Measurements from ENCODE around the gene PITX3.
"Not testable (repeated sequence)": the region's sequence is repeated elsewhere in the genome, so short reads cannot be mapped to it uniquely, and the experiment has no call there.

PITX3 gene

GRCh38 chr10:102254426-102254825 lies 13.1 kb upstream of the PITX3 start (continued):
- TF ChIP-seq HIC1 (tag by site-specific recombination; IDR thresholded peaks at IDR 0.05) = no peak
- TF ChIP-seq GFI1B (tag by site-specific recombination; IDR thresholded peaks at IDR 0.05) = no peak
- TF ChIP-seq ZNF580 (tag by site-specific recombination; IDR thresholded peaks at IDR 0.05) = no peak

- CTCF ChIA-PET = interaction anchor here (1.7 kb wide), 1 partner anchor 94 kb away, joined by 4 read pairs; no protein-coding TSS in a partner anchor
- H3K4me3 ChIP-seq (ENCODE audit: low read depth, low read length); POLR2A ChIA-PET; H3K9me3 ChIP-seq (ENCODE audit: control insufficient read depth, insufficient read depth, low read depth, low read length); H3K4me1 ChIP-seq (ENCODE audit: control insufficient read depth, insufficient read depth, low read length); H3K27ac ChIP-seq (ENCODE audit: extremely low read depth, low read depth, low read length): not testable (repeated sequence)
- TF ChIP-seq GLIS1 (tag by site-specific recombination; IDR thresholded peaks at IDR 0.05) (peak; percentile 25; the same call in 1 of the 2 replicates), ZNF362 (tag by site-specific recombination; IDR thresholded peaks at IDR 0.05) (peak; percentile 73)
- H3K36me3 ChIP-seq (ENCODE audit: control insufficient read depth in 2 of 2, insufficient read depth in 1 of 2, low read length in 2 of 2) = peaks cover 0 to 12% of the 10 kb centered on the region in 2 experiments; a peak in 2 of 3 replicates
Measured at GRCh38 chr10:102252508-102252907, 11.2 kb upstream of the PITX3 start.

- Histone ChIP-seq H3K36me3 (ENCODE audit: control insufficient read depth in 2 of 2, insufficient read depth in 1 of 2, low read length in 2 of 2) (peaks cover 0 to 12% of the 10 kb centered on the region in 2 experiments; a peak in 2 of 3 replicates), H3K9me3 (ENCODE audit: control insufficient read depth, insufficient read depth, low read depth, low read length) (no peaks in the 10 kb centered on the region), H3K27ac (ENCODE audit: extremely low read depth, low read depth, low read length) (no peak overlapping the region), H3K4me1 (ENCODE audit: control insufficient read depth, insufficient read depth, low read length) (peaks cover 21% of the 10 kb centered on the region), H3K4me3 (ENCODE audit: low read depth, low read length) (no peak overlapping the region)
- ChIA-PET POLR2A (interaction anchor here (1.0 to 1.2 kb wide), 3 partner anchors 16 to 22 kb away, joined by 3 to 5 read pairs (median 3); partner anchors contain the start of gene ELOVL3), CTCF (interaction anchor here (0.7 to 4.6 kb wide), 6 partner anchors 17 to 156 kb away, joined by 3 to 31 read pairs (median 4); no protein-coding TSS in a partner anchor)
- no peak for TF ChIP-seq ZNF704 (tag by site-specific recombination; IDR thresholded peaks at IDR 0.05)
Measured at GRCh38 chr10:102247734-102248133, 6.4 kb upstream of the PITX3 start.

- ChIA-PET CTCF (interaction anchor here (0.5 to 4.3 kb wide), 7 partner anchors 11 to 758 kb away, joined by 3 to 28 read pairs (median 3); no protein-coding TSS in a partner anchor), POLR2A (interaction anchor here (1.6 kb wide), 1 partner anchor 11 kb away, joined by 8 read pairs; no protein-coding TSS in a partner anchor)
- peaks cover 21% of the 10 kb centered on the region for H3K4me1 ChIP-seq (ENCODE audit: control insufficient read depth, insufficient read depth, low read length)
- H3K4me3 ChIP-seq (ENCODE audit: low read depth, low read length) = peak overlapping the region; percentile 60
- H3K36me3 ChIP-seq (ENCODE audit: control insufficient read depth in 2 of 2, insufficient read depth in 1 of 2, low read length in 2 of 2) = peaks cover 0 to 12% of the 10 kb centered on the region in 2 experiments; a peak in 2 of 3 replicates
- peak overlapping the region; percentile 56; the same call in 1 of the 2 replicates for H3K27ac ChIP-seq (ENCODE audit: extremely low read depth, low read depth, low read length)
- no peaks in the 10 kb centered on the region for H3K9me3 ChIP-seq (ENCODE audit: control insufficient read depth, insufficient read depth, low read depth, low read length)
- TF ChIP-seq ZBTB7A (tag by site-specific recombination; IDR thresholded peaks at IDR 0.05; ENCODE audit: low read depth) (no peak), ZNF274 (IDR thresholded peaks at IDR 0.05; ENCODE audit: low read length) (no peak), ZNF274 (tag by site-specific recombination; IDR thresholded peaks at IDR 0.05; ENCODE audit: borderline replicate concordance) (no peak), ZNF221 (tag by site-specific recombination; IDR thresholded peaks at IDR 0.05; ENCODE audit: borderline replicate concordance) (no peak), ZNF777 (tag by site-specific recombination; IDR thresholded peaks at IDR 0.05; ENCODE audit: borderline replicate concordance) (no peak), CTCF (tag by site-specific recombination; IDR thresholded peaks at IDR 0.05) (no peak), MZF1 (tag by site-specific recombination; IDR thresholded peaks at IDR 0.05; ENCODE audit: borderline replicate concordance) (no peak), ZNF239 (tag by site-specific recombination; IDR thresholded peaks at IDR 0.05) (no peak), ZNF785 (tag by site-specific recombination; IDR thresholded peaks at IDR 0.05) (no peak), ZNF10 (tag by site-specific recombination; IDR thresholded peaks at IDR 0.05) (no peak), ZNF544 (tag by site-specific recombination; IDR thresholded peaks at IDR 0.05) (no peak), ZNF211 (tag by site-specific recombination; IDR thresholded peaks at IDR 0.05; ENCODE audit: low read depth) (no peak), ZNF830 (tag by site-specific recombination; IDR thresholded peaks at IDR 0.05; ENCODE audit: low read depth) (no peak), ZNF645 (tag by site-specific recombination; IDR thresholded peaks at IDR 0.05) (no peak), YY2 (tag by site-specific recombination; IDR thresholded peaks at IDR 0.05) (no peak), REPIN1 (tag by site-specific recombination; IDR thresholded peaks at IDR 0.05; ENCODE audit: low read depth) (no peak)
Measured at GRCh38 chr10:102246261-102246660, 4.9 kb upstream of the PITX3 start.

Data from HEK293 (cell line).